Measurements from ENCODE around the gene KRT81. TPM values are rescaled to one million over a fixed set of nuclear protein-coding genes. Genes with fewer than 3 reads are reported as not detected.

Gene KRT81
- total RNA-seq, 1 experiment from 2014 or later = 0.90 TPM

DNA sequence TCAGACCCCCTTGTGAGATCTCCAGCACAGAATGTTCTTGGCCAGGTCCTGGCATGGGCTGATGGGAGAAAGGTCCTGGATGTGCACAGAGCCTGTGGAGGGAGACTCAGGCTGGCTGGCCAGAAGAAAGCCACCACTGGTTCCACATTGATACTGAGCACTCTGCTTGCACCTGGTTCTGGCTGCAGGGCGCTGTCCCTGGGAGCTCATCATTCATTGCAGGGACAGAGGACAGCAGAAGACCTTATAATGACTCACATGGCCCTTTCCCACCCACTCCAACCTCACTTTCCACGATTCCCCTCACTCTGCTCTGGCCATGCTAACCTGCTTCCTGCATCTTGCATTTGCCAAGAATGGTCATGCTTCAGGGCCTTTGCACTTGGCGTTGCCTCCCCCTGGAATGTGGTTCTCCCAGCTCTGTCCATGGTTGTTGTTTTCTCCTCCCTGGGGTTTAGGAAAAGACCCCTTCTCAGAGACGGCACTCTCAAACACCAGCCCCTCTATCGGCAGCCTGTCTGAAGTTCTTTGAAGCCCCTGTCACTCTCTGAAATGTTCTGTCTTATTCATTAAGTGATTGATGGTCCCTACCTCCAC is 48.0 kb downstream of the KRT81 start:
- no peak overlapping the region for H3K4me3 ChIP-seq (ENCODE audit: low read depth in 2 of 2, low read length in 2 of 2)
- no peak for DNase-seq (ENCODE audit: low read depth, low spot score)
- peak; percentile 28; the same call in 1 of the 2 replicates for ATAC-seq
- peaks cover 70% of the 10 kb centered on the region for H3K4me1 ChIP-seq (ENCODE audit: control insufficient read depth, insufficient read depth, low read length)
- in situ Hi-C loops (cut with HindIII; ENCODE audit: low pct_unique_long_range_greater_than_20kb, low sequenced_read_pairs) = no loop called here
- no peaks in the 10 kb centered on the region for H3K36me3 ChIP-seq (ENCODE audit: control insufficient read depth, insufficient read depth, low read length)
- peak; percentile 26; the same call in 1 of the 2 replicates for TF ChIP-seq TCF7L2 (IDR thresholded peaks at IDR 0.05; ENCODE audit: low read depth, low read length)
- TF ChIP-seq CTCF (IDR thresholded peaks at IDR 0.05) = no peak
- no peak for TF ChIP-seq POLR2AphosphoS5 (IDR thresholded peaks at IDR 0.05; ENCODE audit: low read depth, low read length)
- TF ChIP-seq SIN3A (IDR thresholded peaks at IDR 0.05; ENCODE audit: borderline replicate concordance, insufficient read depth, low read depth, low read length) = no peak
- TF ChIP-seq, protein P1, sequence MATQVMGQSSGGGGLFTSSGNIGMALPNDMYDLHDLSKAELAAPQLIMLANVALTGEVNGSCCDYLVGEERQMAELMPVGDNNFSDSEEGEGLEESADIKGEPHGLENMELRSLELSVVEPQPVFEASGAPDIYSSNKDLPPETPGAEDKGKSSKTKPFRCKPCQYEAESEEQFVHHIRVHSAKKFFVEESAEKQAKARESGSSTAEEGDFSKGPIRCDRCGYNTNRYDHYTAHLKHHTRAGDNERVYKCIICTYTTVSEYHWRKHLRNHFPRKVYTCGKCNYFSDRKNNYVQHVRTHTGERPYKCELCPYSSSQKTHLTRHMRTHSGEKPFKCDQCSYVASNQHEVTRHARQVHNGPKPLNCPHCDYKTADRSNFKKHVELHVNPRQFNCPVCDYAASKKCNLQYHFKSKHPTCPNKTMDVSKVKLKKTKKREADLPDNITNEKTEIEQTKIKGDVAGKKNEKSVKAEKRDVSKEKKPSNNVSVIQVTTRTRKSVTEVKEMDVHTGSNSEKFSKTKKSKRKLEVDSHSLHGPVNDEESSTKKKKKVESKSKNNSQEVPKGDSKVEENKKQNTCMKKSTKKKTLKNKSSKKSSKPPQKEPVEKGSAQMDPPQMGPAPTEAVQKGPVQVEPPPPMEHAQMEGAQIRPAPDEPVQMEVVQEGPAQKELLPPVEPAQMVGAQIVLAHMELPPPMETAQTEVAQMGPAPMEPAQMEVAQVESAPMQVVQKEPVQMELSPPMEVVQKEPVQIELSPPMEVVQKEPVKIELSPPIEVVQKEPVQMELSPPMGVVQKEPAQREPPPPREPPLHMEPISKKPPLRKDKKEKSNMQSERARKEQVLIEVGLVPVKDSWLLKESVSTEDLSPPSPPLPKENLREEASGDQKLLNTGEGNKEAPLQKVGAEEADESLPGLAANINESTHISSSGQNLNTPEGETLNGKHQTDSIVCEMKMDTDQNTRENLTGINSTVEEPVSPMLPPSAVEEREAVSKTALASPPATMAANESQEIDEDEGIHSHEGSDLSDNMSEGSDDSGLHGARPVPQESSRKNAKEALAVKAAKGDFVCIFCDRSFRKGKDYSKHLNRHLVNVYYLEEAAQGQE (IDR thresholded peaks at IDR 0.05; ENCODE audit: insufficient read depth in 1 of 2, low read depth in 2 of 2, low read length in 1 of 2) = peak; percentile 65 to 78
- no TSS peak for BruUV-seq (replicated peaks)
- H3K27ac ChIP-seq (ENCODE audit: low read length) = peak overlapping the region; percentile 97
- no peaks in the 10 kb centered on the region for H3K9me3 ChIP-seq (ENCODE audit: control insufficient read depth, insufficient read depth, low read depth, low read length)
- ChIA-PET POLR2A (no interaction called here), CTCF (interaction anchor here (0.6 to 1.9 kb wide), 3 partner anchors 13 to 60 kb away, joined by 3 to 7 read pairs (median 3); no protein-coding TSS in a partner anchor)
- intact Hi-C loops (cut with micrococcal nuclease; ENCODE audit: unreplicated experiment) = no loop called here
- H3K27me3 ChIP-seq (ENCODE audit: control insufficient read depth, insufficient read depth, low read length) = no peaks in the 10 kb centered on the region

GRCh38 chr12:52242442-52243258 is 48.7 kb downstream of the KRT81 start:
- peak overlapping the region; percentile 97 for H3K27ac ChIP-seq (ENCODE audit: low read length)
- TF ChIP-seq POLR2AphosphoS5 (IDR thresholded peaks at IDR 0.05; ENCODE audit: low read depth, low read length) (no peak), SIN3A (IDR thresholded peaks at IDR 0.05; ENCODE audit: borderline replicate concordance, insufficient read depth, low read depth, low read length) (no peak), TCF7L2 (IDR thresholded peaks at IDR 0.05; ENCODE audit: low read depth, low read length) (no peak), CTCF (IDR thresholded peaks at IDR 0.05) (no peak)
- TF ChIP-seq, protein P1 (IDR thresholded peaks at IDR 0.05; ENCODE audit: insufficient read depth in 1 of 2, low read depth in 2 of 2, low read length in 1 of 2) = no peak
- no TSS peak for BruUV-seq (replicated peaks)
- no peak overlapping the region for H3K4me3 ChIP-seq (ENCODE audit: low read depth in 2 of 2, low read length in 2 of 2)
- no peak for DNase-seq (ENCODE audit: low read depth, low spot score)
- CTCF ChIA-PET = no interaction called here
- ATAC-seq = no peak
- in situ Hi-C loops (cut with HindIII; ENCODE audit: low pct_unique_long_range_greater_than_20kb, low sequenced_read_pairs) (no loop called here), intact Hi-C loops (cut with micrococcal nuclease; ENCODE audit: unreplicated experiment) (no loop called here)
- H3K9me3 ChIP-seq (ENCODE audit: control insufficient read depth, insufficient read depth, low read depth, low read length) = no peaks in the 10 kb centered on the region
- H3K36me3 ChIP-seq (ENCODE audit: control insufficient read depth, insufficient read depth, low read length) = no peaks in the 10 kb centered on the region
- peaks cover 71% of the 10 kb centered on the region for H3K4me1 ChIP-seq (ENCODE audit: control insufficient read depth, insufficient read depth, low read length)
- no peaks in the 10 kb centered on the region for H3K27me3 ChIP-seq (ENCODE audit: control insufficient read depth, insufficient read depth, low read length)
- POLR2A ChIA-PET = no interaction called here

Measured in Panc1 (cell line).